Measurements from ENCODE around the gene MCOLN3.
A peak's percentile ranks its signal among the peaks of the same experiment; 100 is the strongest.

MCOLN3 gene

GRCh38 chr1:85028151-85028550 lies 20.1 kb downstream of the MCOLN3 start:
- H3K36me3 ChIP-seq (ENCODE audit: insufficient read depth, low read length): no peaks in the 10 kb centered on the region
- H2AFZ ChIP-seq (ENCODE audit: low read length): no peak overlapping the region
- H3K4me3 ChIP-seq (ENCODE audit: low read length, poor library complexity, severe bottlenecking): no peak overlapping the region
- H3K4me1 ChIP-seq (ENCODE audit: insufficient read depth, low read length, poor library complexity, severe bottlenecking): no peaks in the 10 kb centered on the region
- no peaks in the 10 kb centered on the region for H3K9me3 ChIP-seq (ENCODE audit: insufficient read depth, low read depth, low read length)
- no peaks in the 10 kb centered on the region for H3K9me2 ChIP-seq (replicated peaks; ENCODE audit: low read depth, low read length)
- H3K27me3 ChIP-seq (ENCODE audit: insufficient read depth, low read length, poor library complexity, severe bottlenecking): no peaks in the 10 kb centered on the region
- H4K20me1 ChIP-seq (ENCODE audit: insufficient read depth, low read length, poor library complexity, severe bottlenecking): no peaks in the 10 kb centered on the region
- no peaks in the 10 kb centered on the region for H3K79me2 ChIP-seq (ENCODE audit: insufficient read depth, low read length)
- no peak overlapping the region for H3K9ac ChIP-seq (ENCODE audit: low read depth, low read length, poor library complexity, severe bottlenecking)
- no peak for TF ChIP-seq CTCF (conservative IDR thresholded peaks at IDR 0.05; ENCODE audit: low read length)
- TF ChIP-seq EZH2phosphoT487 (IDR thresholded peaks at IDR 0.05; ENCODE audit: borderline replicate concordance): no peak
- H3K4me2 ChIP-seq (ENCODE audit: low read depth, low read length, poor library complexity, severe bottlenecking): no peak overlapping the region
- no peaks in the 10 kb centered on the region for H3F3A ChIP-seq (ENCODE audit: low read depth)

- Histone ChIP-seq H3K9me2 (replicated peaks; ENCODE audit: low read depth, low read length) (no peaks in the 10 kb centered on the region), H2AFZ (ENCODE audit: low read length) (peak overlapping the region; percentile 60), H3K9ac (ENCODE audit: low read depth, low read length, poor library complexity, severe bottlenecking) (no peak overlapping the region)
Measured at GRCh38 chr1:85027242-85027983, 20.9 kb downstream of the MCOLN3 start.

GRCh38 chr1:85025940-85026339 lies 22.4 kb downstream of the MCOLN3 start:
- H3K36me3 ChIP-seq (ENCODE audit: insufficient read depth, low read length): no peaks in the 10 kb centered on the region
- H3K9me3 ChIP-seq (ENCODE audit: insufficient read depth, low read depth, low read length): no peaks in the 10 kb centered on the region
- no peak for TF ChIP-seq CTCF (conservative IDR thresholded peaks at IDR 0.05; ENCODE audit: low read length)
- no peak for TF ChIP-seq EZH2phosphoT487 (IDR thresholded peaks at IDR 0.05; ENCODE audit: borderline replicate concordance)
- H3F3A ChIP-seq (ENCODE audit: low read depth): no peaks in the 10 kb centered on the region
- H3K4me3 ChIP-seq (ENCODE audit: low read length, poor library complexity, severe bottlenecking): no peak overlapping the region
- H4K20me1 ChIP-seq (ENCODE audit: insufficient read depth, low read length, poor library complexity, severe bottlenecking): no peaks in the 10 kb centered on the region
- H3K4me1 ChIP-seq (ENCODE audit: insufficient read depth, low read length, poor library complexity, severe bottlenecking): no peaks in the 10 kb centered on the region
- H3K4me2 ChIP-seq (ENCODE audit: low read depth, low read length, poor library complexity, severe bottlenecking): no peak overlapping the region
- H3K79me2 ChIP-seq (ENCODE audit: insufficient read depth, low read length): no peaks in the 10 kb centered on the region
- H3K9ac ChIP-seq (ENCODE audit: low read depth, low read length, poor library complexity, severe bottlenecking): no peak overlapping the region
- H2AFZ ChIP-seq (ENCODE audit: low read length): no peak overlapping the region
- H3K27me3 ChIP-seq (ENCODE audit: insufficient read depth, low read length, poor library complexity, severe bottlenecking): no peaks in the 10 kb centered on the region
- H3K9me2 ChIP-seq (replicated peaks; ENCODE audit: low read depth, low read length): no peaks in the 10 kb centered on the region

More at GRCh38 chr1:85027242-85027983, 20.9 kb downstream of the MCOLN3 start:
- Histone ChIP-seq H3K36me3 (ENCODE audit: insufficient read depth, low read length) (no peaks in the 10 kb centered on the region), H3K27me3 (ENCODE audit: insufficient read depth, low read length, poor library complexity, severe bottlenecking) (no peaks in the 10 kb centered on the region), H3K4me3 (ENCODE audit: low read length, poor library complexity, severe bottlenecking) (no peak overlapping the region), H3K4me2 (ENCODE audit: low read depth, low read length, poor library complexity, severe bottlenecking) (no peak overlapping the region), H3K79me2 (ENCODE audit: insufficient read depth, low read length) (no peaks in the 10 kb centered on the region), H4K20me1 (ENCODE audit: insufficient read depth, low read length, poor library complexity, severe bottlenecking) (no peaks in the 10 kb centered on the region), H3K9me3 (ENCODE audit: insufficient read depth, low read depth, low read length) (no peaks in the 10 kb centered on the region), H3F3A (ENCODE audit: low read depth) (no peaks in the 10 kb centered on the region), H3K4me1 (ENCODE audit: insufficient read depth, low read length, poor library complexity, severe bottlenecking) (no peaks in the 10 kb centered on the region)
- peak; percentile 43 for TF ChIP-seq CTCF (conservative IDR thresholded peaks at IDR 0.05; ENCODE audit: low read length)
- no peak for TF ChIP-seq EZH2phosphoT487 (IDR thresholded peaks at IDR 0.05; ENCODE audit: borderline replicate concordance)

Measured in Loucy (cell line).